Activated CD4-positive, alpha-beta T cell treated with anti-CD3 and anti-CD28 coated beads for 48 hours (primary cell): ENCODE data around the gene GNA15.
"Not testable (repeated sequence)": the region's sequence is repeated elsewhere in the genome, so short reads cannot be mapped to it uniquely, and the experiment has no call there.

Experiments
- DNase-seq: peaks from one replicate; pipeline ENCODE4 v3.0.0-alpha.2; 2020

GNA15 gene

GRCh38 chr19:3176715-3177501 is 41.1 kb downstream of the GNA15 start:
- peak; percentile 80 for DNase-seq

GRCh38 chr19:3178377-3178972 is 42.6 kb downstream of the GNA15 start, which contains the start of gene S1PR4:
TSS of gene S1PR4 (plus strand) at chr19:3178769. CDS start at chr19:3178793, 24 bp downstream.
- peak; percentile 73 for DNase-seq

- peak; percentile 55 for DNase-seq
Measured at GRCh38 chr19:3178973-3179738, 43.3 kb downstream of the GNA15 start.

GRCh38 chr19:3179739-3180293 is 44.0 kb downstream of the GNA15 start:
- DNase-seq, result peak; percentile 62

- no peak for DNase-seq
Measured at GRCh38 chr19:3183721-3184641, 48.1 kb downstream of the GNA15 start.

- DNase-seq, result peak; percentile 77
Measured at GRCh38 chr19:3184847-3185460, 49.1 kb downstream of the GNA15 start.

GRCh38 chr19:3185461-3186159 is 49.8 kb downstream of the GNA15 start, which contains the start of gene NCLN:
TSS of gene NCLN (plus strand) at chr19:3185930. CDS start at chr19:3186031, 101 bp downstream.
- peak; percentile 96 for DNase-seq

- no peak for DNase-seq
Measured at GRCh38 chr19:3186160-3186688, 50.4 kb downstream of the GNA15 start.

GRCh38 chr19:3186891-3187661 is 51.2 kb downstream of the GNA15 start:
- no peak for DNase-seq

- DNase-seq, result no peak
Measured at GRCh38 chr19:3187662-3188511, 52.1 kb downstream of the GNA15 start.

- DNase-seq, result no peak
Measured at GRCh38 chr19:3188627-3189596, 53.1 kb downstream of the GNA15 start.

GRCh38 chr19:3189702-3190469 is 54.1 kb downstream of the GNA15 start:
- DNase-seq, result no peak

- DNase-seq, result no peak
Measured at GRCh38 chr19:3190470-3190770, 54.6 kb downstream of the GNA15 start.

- no peak for DNase-seq
Measured at GRCh38 chr19:3190921-3191805, 55.3 kb downstream of the GNA15 start.

- DNase-seq, result not testable (repeated sequence)
Measured at GRCh38 chr19:3191806-3192104, 55.9 kb downstream of the GNA15 start.

- DNase-seq, result no peak
Measured at GRCh38 chr19:3192228-3192635, 56.4 kb downstream of the GNA15 start.
